Esophagus (tissue), 2 donors: Measurements from ENCODE around the gene ZBTB25. TPM values are rescaled to one million over a fixed set of nuclear protein-coding genes. Genes with fewer than 3 reads are reported as not detected.
"Not testable (repeated sequence)": the region's sequence is repeated elsewhere in the genome, so short reads cannot be mapped to it uniquely, and the experiment has no call there.

Source experiments
- H3K27ac ChIP-seq, 2 donors: one replicate each; pipeline ENCODE4 v1.5.1; 2013; ENCODE audit warnings: low read depth in 2 of 2, mild to moderate bottlenecking in 2 of 2, inconsistent platforms in 1 of 2, low read length in 1 of 2, moderate library complexity in 1 of 2
- H3K27me3 ChIP-seq, 2 donors: one replicate each; pipeline ENCODE4 v1.6.1; 2013; ENCODE audit warnings: low read length in 2 of 2, control low read depth in 1 of 2, mild to moderate bottlenecking in 1 of 2; ENCODE audit not compliant: insufficient read depth in 2 of 2, control insufficient read depth in 1 of 2
- H3K36me3 ChIP-seq, 2 donors: one replicate each; pipeline ENCODE4 v1.6.1; 2013; ENCODE audit warnings: low read length in 1 of 2; ENCODE audit not compliant: control insufficient read depth in 2 of 2, insufficient read depth in 2 of 2
- H3K4me1 ChIP-seq, 2 donors: one replicate each; pipeline ENCODE4 v1.6.1; 2013; ENCODE audit warnings: low read length in 1 of 2; ENCODE audit not compliant: control insufficient read depth in 2 of 2, insufficient read depth in 2 of 2
- H3K4me3 ChIP-seq, 2 donors: one replicate each; pipeline ENCODE4 v1.5.1; 2013; ENCODE audit warnings: low read length in 2 of 2, mild to moderate bottlenecking in 2 of 2, low read depth in 1 of 2, moderate library complexity in 1 of 2
- H3K9me3 ChIP-seq, 2 donors: one replicate each; pipeline ENCODE4 v1.6.1; 2013; ENCODE audit warnings: mild to moderate bottlenecking in 2 of 2, low read depth in 1 of 2, low read length in 1 of 2, moderate library complexity in 1 of 2; ENCODE audit not compliant: control insufficient read depth in 2 of 2, insufficient read depth in 1 of 2
- WGBS, 2 donors: extraction: QIAGEN DNeasy Blood & Tissue Kit; methylation state at CpG; one replicate each; pipeline ENCODE4 v1.1.7; 2013; 5-methylcytosine and 5-hydroxymethylcytosine counted together
- polyA plus RNA-seq, 2 donors: library from polyadenylated mRNA; stranded (reverse); fragments of 200-250 nt; gene quantifications; one replicate each; pipeline ENCODE4 v1.2.3, GENCODE V29; 2013
- donor health status: healthy with polysubstance abuse.
- donor health status: Bipolar disorder and iron deficiency.

The ZBTB25 gene
- polyA plus RNA-seq, 2 donors = 1.7 to 2.7 TPM

GRCh38 chr14:64517667-64518066 lies 14.0 kb upstream of the ZBTB25 start:
- not testable (repeated sequence) for H3K4me1 ChIP-seq, H3K27me3 ChIP-seq, H3K27ac ChIP-seq, H3K36me3 ChIP-seq, H3K4me3 ChIP-seq, H3K9me3 ChIP-seq
- 82% methylated on average over 6 of the region's 6 CpGs for WGBS, 2 donors

GRCh38 chr14:64516969-64517368 lies 13.3 kb upstream of the ZBTB25 start:
- no peaks in the 10 kb centered on the region for H3K4me1 ChIP-seq
- H3K27me3 ChIP-seq = no peaks in the 10 kb centered on the region
- H3K4me3 ChIP-seq = no peak overlapping the region
- no peaks in the 10 kb centered on the region for H3K9me3 ChIP-seq
- H3K27ac ChIP-seq = no peak overlapping the region
- no peaks in the 10 kb centered on the region for H3K36me3 ChIP-seq
- WGBS, 2 donors = 67 to 75% methylated on average over 1 of the region's 1 CpG

GRCh38 chr14:64515053-64515452 lies 11.4 kb upstream of the ZBTB25 start:
- 30 to 32% methylated on average over 1 of the region's 1 CpG for WGBS, 2 donors

GRCh38 chr14:64513271-64513670 lies 9.6 kb upstream of the ZBTB25 start:
- 76 to 79% methylated on average over 2 of the region's 2 CpGs for WGBS, 2 donors
- H3K4me1 ChIP-seq = peaks cover 0 to 3% of the 10 kb centered on the region in 2 donors

More at GRCh38 chr14:64515053-64515452, 11.4 kb upstream of the ZBTB25 start:
- no peak overlapping the region for H3K4me3 ChIP-seq
- no peaks in the 10 kb centered on the region for H3K4me1 ChIP-seq
- H3K27ac ChIP-seq = no peak overlapping the region
- no peaks in the 10 kb centered on the region for H3K27me3 ChIP-seq
- H3K9me3 ChIP-seq = no peaks in the 10 kb centered on the region
- no peaks in the 10 kb centered on the region for H3K36me3 ChIP-seq

GRCh38 chr14:64510825-64511671 lies 7.4 kb upstream of the ZBTB25 start:
- no peaks in the 10 kb centered on the region for H3K9me3 ChIP-seq
- WGBS, 2 donors = 19 to 22% methylated on average over 4 of the region's 4 CpGs
- peaks cover 0 to 3% of the 10 kb centered on the region in 2 donors for H3K4me1 ChIP-seq
- H3K27me3 ChIP-seq = no peaks in the 10 kb centered on the region
- peak overlapping the region; percentile 4 to 18 for H3K27ac ChIP-seq
- no peak overlapping the region for H3K4me3 ChIP-seq
- H3K36me3 ChIP-seq = no peaks in the 10 kb centered on the region

More at GRCh38 chr14:64513271-64513670, 9.6 kb upstream of the ZBTB25 start:
- Histone ChIP-seq H3K27ac (no peak overlapping the region), H3K9me3 (no peaks in the 10 kb centered on the region), H3K4me3 (no peak overlapping the region), H3K36me3 (no peaks in the 10 kb centered on the region), H3K27me3 (no peaks in the 10 kb centered on the region)

GRCh38 chr14:64509036-64509435 lies 5.4 kb upstream of the ZBTB25 start:
- Histone ChIP-seq H3K9me3 (no peaks in the 10 kb centered on the region), H3K36me3 (no peaks in the 10 kb centered on the region), H3K4me1 (peaks cover 0 to 3% of the 10 kb centered on the region in 2 donors), H3K4me3 (no peak overlapping the region), H3K27ac (peak overlapping the region in 1 of 2 donors; percentile 61), H3K27me3 (no peaks in the 10 kb centered on the region)
- WGBS, 2 donors = 56 to 64% methylated on average over 8 of the region's 8 CpGs

- H3K4me1 ChIP-seq = peaks cover 0 to 3% of the 10 kb centered on the region in 2 donors
- no peaks in the 10 kb centered on the region for H3K27me3 ChIP-seq
- no peaks in the 10 kb centered on the region for H3K9me3 ChIP-seq
- H3K36me3 ChIP-seq = no peaks in the 10 kb centered on the region
- WGBS, 2 donors = 19 to 32% methylated on average over 1 of the region's 1 CpG
- H3K27ac ChIP-seq = no peak overlapping the region
- H3K4me3 ChIP-seq = no peak overlapping the region
Measured at GRCh38 chr14:64508215-64508776, 4.7 kb upstream of the ZBTB25 start.

- 62 to 69% methylated on average over 4 of the region's 4 CpGs for WGBS, 2 donors
- Histone ChIP-seq H3K27ac (peak overlapping the region in 1 of 2 donors; percentile 59), H3K27me3 (no peaks in the 10 kb centered on the region), H3K36me3 (no peaks in the 10 kb centered on the region), H3K4me3 (no peak overlapping the region), H3K4me1 (peaks cover 0 to 3% of the 10 kb centered on the region in 2 donors), H3K9me3 (no peaks in the 10 kb centered on the region)
Measured at GRCh38 chr14:64507376-64508156, 3.9 kb upstream of the ZBTB25 start.

GRCh38 chr14:64506721-64507120 lies 3.1 kb upstream of the ZBTB25 start:
- no peaks in the 10 kb centered on the region for H3K36me3 ChIP-seq
- H3K9me3 ChIP-seq = no peaks in the 10 kb centered on the region
- H3K4me3 ChIP-seq = peak overlapping the region in 1 of 2 donors; percentile 80
- H3K4me1 ChIP-seq = peaks cover 0 to 3% of the 10 kb centered on the region in 2 donors
- H3K27ac ChIP-seq = peak overlapping the region; percentile 59 to 77
- no peaks in the 10 kb centered on the region for H3K27me3 ChIP-seq
- 20 to 28% methylated on average over 3 of the region's 3 CpGs for WGBS, 2 donors
